ENCODE results near the gene SORCS2. TPM values are rescaled to one million over a fixed set of nuclear protein-coding genes. Genes with fewer than 3 reads are reported as not detected.

Gene SORCS2
- total RNA-seq, 1 experiment from 2014 or later: 0.91 TPM

DNA sequence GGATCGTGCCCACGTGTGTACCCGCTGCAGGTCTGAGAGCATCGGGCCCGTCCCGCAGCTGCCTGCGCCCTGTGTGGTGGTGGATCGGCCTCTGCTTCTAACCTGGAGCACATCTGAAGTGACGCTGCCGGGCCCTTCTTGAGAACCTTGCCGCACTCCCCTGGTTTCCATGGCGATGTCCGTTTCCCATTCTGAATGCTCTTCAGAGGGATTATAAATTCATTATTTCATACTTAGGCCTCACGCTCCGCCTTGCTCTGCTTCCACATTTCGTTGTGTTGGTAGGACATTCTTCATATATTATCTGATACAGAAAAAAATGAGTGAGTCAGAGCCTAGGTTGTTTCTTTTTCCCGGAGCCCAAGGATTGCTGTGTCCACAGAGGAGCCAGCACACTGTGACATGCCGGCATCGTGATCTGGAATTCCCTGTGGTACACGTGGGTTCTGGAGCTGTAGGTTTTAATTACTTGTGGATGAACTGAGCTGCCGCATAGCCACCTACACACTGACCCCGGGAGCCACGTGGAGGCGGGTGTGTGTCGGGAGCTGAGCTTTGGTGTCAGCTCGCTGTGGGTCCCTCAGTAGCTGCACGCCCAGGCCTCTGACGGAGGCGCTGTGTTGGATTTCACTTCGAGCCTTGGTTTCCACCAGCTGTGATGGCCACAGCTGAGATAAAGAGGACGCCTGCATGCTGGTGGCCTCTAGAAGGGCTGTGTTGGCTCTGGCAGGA is 179.0 kb downstream of the SORCS2 start:
- DNase-seq (ENCODE audit: low read depth): peak; percentile 55

DNA sequence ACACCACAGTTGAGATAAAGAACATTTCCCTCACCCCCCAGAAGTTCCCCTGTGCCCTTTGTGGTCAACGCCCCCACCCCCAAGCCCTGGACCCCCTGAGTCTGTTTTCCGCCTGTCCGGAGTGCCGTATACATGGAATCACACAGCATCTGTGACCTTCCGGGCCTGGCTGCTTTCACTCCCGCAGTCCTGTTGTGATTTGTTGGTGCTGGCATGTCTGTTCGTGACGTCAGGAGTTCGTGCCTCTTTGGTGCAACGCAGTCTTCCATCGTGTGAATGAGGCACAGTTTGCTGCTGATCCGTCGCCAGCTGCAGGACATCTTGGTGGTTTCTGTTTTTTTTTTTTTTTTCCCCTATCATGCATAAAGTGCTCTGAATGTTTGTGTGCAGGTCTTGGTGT is 180.3 kb downstream of the SORCS2 start:
- no peak for DNase-seq (ENCODE audit: low read depth)

DNA sequence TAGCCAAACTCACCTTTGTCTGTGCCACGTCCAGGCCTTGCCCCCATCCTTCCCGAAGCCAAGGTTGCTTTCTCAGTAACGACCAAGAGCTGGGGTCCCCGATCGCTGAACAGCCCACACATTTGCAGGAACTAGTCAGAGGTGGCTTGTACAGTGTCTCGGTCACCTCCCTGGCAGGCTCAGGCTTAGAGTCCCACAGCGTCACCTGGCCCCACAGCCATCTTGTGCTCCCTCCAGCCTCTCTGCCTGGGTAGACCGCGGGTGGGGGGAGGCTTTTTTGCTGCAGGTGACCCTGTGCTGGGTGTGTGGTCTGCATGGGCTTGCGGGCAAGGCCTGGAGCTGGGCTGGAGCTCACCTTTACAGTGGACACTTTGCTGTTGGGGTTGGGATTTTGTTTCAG is 182.2 kb downstream of the SORCS2 start:
- no peak for DNase-seq (ENCODE audit: low read depth)

DNA sequence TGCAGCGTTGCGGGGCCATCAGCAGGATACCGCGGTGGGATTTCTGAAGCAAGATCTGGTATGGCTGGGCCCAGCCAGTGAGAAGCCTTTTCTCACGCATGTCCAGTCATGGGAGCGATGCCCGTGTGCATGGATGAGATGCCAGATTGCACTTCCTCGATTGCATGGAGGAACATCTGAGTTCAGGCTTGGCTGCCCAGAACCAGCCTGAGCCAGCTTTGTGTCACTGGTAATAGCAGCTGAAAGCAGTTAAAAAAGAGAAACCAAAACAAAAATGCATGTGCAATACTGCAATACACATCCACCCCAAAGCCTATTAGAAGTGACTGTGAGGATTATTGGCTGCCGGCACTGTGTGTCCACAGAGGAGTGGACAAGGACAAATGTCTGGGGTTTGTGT is 183.1 kb downstream of the SORCS2 start:
- no peak for DNase-seq (ENCODE audit: low read depth)

DNA sequence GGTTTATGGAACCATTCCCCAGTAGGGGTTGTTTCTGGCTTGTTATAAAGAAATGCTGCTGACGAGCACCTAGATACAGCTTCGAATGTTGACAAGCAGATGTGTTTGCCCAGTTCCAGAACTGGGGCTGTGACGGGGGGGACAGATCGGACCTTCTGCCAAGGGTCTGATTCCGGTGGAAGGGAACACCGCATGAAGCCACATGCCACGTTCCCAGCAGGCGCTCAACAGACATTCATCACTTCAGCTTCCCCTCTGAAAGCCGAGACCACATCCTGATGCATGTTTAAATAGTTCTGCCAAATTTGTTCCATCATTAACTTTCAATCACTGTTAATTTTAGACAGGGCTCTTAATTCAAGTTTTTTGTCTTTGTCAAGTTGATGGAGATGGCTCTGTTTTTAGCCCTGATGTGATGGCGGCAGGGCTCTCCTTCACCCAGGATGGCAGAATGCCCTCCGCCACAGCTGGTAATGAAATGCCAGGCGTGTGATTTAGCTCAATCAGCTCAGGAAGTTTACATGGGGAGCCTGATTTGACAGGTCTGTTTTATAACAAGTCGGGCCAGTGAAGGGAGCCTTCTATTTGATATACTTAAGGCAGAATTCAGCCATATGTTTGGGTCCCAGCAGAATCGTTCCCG is 185.0 kb downstream of the SORCS2 start:
- no peak for DNase-seq (ENCODE audit: low read depth)

DNA sequence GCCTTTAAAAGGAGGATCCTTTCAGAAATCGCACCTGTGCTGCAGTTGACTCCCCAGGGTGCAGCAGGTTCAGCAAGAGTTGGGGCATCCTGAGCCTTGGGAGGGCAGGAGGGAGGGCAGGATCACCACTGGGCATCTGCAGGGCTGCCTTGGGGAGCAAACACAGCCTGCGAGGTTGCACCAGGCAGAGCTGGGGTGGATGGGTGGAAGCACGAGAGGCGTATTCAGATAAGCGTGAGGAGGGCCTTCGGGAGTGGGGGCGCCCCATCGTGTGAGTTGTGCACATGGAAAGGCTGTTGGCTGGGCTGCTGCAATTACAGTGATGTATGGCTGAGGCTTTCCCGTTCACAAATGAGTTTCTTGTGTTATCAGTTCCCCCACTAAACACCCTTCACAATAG is 186.8 kb downstream of the SORCS2 start:
- no peak for DNase-seq (ENCODE audit: low read depth)

DNA sequence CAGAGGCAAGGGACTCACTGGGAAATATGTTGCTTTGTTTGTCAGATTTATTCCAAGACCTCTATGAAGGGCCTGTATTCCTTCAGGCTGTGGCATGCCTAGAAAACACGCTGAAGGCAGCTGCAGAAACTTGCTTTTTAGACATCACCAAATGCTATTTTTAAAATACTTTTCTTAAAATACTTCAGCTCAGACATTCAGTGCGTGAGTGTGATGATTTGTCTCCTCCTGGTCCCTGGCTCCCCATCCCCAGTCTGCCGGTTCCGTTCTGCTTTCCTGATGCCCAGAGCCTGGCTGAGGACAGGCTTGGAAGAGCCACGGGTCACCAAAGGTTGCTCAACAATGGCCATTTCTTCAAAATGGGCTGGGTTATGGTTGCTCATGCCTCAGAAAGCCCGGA is 187.4 kb downstream of the SORCS2 start:
- DNase-seq (ENCODE audit: low read depth): no peak

DNA sequence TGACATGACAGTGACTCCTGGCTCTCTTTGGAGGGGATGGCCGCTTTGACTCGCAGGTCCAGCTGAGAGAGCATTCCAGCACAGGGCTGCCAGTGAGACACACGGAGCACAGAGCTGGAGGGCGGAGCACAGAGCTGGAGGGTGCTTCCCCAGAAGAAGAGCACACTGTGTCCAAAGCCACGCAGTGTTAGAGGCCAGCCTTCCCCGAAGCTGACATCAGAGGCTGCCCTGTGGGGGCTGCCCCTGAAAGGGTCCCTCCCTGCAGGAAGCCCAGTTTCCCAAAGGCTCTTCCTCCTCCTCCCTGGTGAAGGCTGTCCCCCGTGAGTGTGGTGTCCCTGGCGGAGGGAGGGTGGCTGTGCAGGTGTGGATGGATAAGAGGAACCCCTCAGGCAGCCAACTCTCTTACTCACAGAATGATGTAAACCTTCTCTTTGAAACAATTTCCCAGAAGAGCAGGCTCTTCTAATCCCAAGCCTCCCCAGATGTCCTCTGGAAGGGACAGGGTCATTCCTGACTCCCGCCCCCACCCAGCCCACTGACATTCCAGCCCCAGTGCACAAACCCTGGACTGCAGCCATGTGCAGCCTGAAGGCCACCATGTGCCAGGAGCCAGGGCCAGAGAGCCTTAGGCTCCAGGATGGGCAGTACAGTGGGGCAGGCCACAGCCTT is 189.0 kb downstream of the SORCS2 start:
- peak; percentile 22 for DNase-seq (ENCODE audit: low read depth)

DNA sequence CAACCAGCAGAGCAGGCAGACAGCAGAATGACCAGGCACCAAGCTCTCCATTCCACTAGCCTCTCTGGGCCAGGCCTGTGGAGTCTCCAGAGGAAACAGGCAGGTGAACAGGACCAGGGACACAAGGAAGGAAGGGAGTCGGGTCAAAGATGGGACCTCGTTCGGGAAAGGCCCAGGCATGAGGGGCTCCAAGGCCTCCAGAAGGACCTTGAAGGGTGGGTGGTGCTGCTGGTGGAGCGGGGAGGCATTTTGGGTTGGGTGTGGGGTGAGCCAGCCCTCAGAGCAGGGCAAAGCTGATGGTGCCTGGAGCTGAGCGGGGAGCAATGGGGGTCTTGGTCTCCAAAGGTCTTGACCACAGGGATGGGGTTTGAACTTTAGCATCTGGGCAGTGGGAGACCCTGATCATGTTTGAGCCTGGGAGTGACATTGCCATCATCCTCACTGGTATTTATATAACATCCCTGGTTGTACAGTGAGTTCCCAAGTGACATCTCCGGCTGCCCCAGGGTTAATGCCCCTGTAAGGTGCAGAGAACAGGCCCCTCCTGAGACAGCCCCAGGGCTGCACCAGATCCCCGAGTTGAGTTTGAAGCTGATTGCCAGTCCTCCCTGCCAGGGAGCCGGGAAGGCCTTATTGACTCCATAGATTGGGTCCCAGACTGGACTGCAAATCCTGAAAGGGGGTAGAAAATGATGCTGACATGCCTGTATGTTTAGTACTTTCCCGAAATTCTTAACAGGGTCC is 189.7 kb downstream of the SORCS2 start:
- DNase-seq (ENCODE audit: low read depth): no peak

DNA sequence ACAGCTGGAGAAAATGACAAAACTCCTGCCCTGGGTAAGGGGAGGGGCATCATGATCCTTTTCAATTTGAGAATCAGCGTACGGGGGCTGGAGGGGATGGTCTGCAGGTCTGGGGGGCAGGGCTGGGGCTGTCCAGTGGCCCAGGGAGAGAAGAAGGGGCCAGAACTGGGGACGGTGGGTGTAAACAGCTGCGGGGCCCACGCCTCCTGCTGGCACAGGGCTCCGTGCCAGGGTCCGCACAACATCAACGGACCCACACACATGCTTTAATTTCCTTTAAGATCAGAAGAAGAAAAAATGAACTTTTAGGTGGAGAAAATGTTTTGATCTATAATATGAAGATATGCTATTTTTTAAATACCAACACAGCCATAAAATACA is 190.3 kb downstream of the SORCS2 start:
- DNase-seq (ENCODE audit: low read depth): no peak

DNA sequence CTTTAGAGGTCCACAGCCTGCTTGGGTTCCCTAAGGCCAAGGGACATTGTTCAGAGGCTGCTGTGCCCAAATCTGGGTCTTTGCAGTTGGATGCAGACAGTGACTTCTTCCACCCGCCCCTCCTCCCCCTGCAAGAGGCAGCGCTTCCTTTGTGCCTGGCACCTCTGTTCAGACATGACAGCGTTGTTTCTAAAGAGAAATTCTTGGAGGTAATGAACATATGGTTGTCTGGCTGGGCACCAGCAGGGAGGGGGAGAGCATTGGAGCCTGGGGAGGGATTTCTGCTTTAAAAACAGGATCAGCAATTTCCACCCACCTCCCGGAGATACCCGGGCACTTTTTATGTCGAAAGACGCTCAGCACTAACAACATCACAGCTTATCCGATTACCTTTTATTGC is 190.9 kb downstream of the SORCS2 start:
- DNase-seq (ENCODE audit: low read depth): no peak

DNA sequence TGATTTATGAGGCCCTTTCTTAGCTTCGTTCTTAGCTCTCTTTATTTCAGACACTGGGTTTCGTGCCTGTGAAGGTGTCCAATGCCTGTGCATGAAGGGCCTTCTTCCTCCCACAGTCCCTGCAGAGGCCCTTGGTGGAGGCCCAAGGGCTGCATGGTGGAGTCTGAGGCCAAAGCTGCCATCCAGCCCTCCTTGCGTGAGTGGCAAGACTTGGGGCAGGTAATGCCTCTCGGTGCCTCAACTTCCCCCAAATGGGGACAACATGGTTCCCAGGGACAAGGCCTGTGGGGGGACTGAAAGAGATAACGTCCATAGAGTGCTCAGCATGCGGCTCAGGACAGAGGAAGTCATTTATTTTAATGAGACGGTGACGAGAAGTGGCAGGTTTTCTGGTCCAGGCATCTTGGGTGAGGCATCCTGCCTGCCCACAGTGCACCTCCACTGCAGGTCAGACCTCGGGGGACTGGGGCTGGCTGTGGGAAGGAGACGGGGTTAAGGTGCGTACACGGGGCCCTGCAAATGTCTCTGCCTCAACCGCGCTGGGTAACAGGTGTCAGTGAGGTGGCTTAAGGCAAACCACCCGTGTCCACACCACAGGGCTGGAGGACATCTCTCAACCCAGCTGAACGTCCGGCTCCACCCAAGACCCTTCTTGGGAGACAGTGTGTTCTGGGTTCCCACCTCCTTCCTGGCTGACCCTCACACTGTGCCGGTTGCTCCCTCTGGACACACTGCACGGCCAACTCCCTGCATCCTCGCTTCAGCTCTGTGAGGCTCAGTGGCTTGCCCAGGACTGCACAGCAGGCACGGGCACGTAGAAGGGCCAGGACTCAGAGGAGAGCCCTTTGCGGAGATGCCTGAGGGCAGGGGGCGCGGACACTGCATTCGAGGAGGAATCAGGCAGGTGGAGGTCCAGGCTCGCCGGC is 191.9 kb downstream of the SORCS2 start:
- no peak for DNase-seq (ENCODE audit: low read depth)

DNA sequence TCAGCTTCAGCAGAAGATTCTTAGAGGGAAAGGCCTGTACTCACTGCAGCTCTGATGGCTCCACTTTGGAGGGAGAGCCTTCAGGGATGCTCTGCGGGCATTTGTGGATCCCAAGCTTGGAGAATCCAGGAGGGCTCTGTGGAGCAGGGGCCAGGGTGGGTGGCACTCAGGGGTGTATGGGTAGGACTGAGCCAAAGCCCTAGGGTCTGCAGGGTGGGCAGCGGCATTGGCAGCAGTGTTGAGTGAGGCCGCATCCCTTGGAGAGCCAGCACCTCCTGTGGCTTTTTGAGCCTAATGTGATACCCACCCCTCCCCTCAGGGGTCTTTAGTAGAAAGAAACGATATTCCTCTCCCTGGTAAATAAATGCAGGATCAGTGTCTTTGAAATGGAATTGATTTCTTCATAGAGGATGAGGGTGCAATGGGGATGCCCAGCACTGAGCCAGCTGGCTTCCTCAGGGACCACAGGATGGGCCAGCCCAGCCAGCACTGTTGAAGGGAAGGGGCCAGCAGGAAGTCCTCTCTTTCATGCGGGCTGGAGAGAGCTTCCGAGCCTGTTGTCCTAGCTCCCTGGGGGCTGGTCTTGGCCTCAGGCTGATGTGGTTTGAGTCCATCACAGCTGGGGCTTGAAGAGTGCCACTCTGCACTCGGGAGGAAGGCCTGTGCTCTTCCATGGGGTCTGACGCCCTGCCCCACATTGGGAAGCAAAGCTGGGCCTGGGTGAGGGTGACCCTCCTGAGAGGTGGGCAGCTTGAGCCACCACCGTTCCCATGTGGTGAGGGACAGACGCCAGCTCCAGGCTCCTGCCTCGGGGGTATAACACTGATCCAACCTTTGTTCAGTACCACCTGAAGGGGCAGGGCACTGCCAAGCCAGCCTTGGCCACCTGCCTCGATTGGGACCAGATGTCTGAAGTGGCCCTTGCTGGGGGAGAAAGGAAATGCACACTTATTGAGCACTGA is 192.9 kb downstream of the SORCS2 start:
- DNase-seq (ENCODE audit: low read depth): no peak

DNA sequence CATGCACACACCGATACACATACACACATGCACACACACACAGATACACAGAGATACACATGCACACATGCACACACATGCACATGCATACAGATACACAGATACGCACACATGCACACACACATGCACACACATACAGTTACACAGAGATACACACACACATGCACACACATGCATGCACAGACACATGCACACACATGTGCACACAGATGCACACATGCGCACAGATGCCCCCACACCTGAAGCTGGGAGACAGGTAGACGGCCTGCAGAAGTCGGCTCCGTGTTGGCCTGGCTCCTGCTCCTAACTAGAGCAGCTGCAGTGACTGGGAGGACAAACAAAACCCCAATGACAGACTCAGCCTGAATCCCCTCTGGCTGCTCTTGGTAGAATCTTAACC is 195.6 kb downstream of the SORCS2 start:
- DNase-seq (ENCODE audit: low read depth): no peak

DNA sequence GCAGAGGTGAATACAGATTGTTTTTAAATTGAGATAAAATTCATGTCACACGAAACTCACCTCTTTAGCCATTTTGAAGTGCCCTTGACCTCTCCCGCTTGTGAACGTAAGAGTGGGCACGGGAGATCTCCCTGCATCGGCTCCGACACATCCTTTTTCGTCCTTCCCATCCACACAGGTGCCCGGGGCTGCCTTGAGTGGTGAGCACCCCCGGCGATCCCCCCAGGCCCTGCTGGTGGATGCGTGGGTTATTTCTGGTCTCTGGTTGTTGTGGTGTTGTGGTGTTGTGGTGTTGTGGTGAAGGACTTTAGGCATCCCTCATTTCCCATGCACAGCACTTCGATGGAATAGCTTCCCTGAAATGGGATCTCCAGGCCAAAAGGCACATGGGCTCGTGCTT is 196.3 kb downstream of the SORCS2 start:
- DNase-seq (ENCODE audit: low read depth): no peak

DNA sequence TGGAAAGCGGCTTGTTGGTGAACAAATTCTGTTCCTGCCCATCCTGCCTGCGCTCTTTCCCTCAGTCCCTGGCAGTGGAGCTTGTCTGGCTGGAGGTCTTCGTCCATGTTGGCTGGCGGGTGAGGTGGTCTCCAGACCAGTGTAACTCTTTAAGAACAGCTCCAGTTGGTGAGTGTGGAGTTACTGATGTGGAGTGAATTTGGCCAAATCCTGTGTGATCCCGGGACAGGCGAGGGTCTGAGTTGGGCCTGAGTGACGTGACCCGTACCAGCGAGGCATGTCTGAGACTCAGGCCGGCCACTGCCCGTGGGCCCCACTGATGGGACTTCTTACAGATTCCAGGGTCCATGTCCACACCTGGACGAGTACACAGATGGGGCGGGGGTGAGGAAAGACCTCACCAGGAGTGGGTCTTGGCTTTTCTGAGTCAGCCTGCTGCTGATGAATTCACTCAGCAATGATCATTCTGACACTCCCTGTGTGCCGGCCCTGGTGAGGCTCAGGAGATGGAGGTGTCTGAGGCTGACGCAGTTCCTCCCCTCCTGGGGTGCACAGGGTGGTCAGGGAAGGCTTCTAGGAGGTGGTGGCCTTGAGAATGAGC is 196.9 kb downstream of the SORCS2 start:
- DNase-seq (ENCODE audit: low read depth): no peak

DNA sequence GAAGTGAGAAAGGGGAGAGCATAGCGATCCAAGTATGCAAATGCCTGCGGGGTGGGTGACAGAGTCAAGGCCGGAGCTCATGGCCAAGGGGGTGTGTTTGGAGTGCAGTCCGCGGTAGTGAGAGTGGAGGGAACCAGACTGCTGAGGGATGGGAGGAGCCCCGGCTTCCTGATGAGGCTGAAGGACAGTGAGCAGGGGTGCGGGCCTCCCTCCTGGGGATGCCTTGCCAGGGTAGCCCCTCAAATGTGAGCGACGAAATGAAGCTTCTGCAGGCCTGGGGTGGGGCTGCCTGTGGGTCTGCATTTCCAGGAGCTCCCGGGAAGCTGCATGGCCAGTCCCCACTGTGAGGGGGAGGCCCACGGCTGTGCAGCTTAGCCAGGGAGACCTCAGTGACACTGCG is 197.4 kb downstream of the SORCS2 start:
- no peak for DNase-seq (ENCODE audit: low read depth)

DNA sequence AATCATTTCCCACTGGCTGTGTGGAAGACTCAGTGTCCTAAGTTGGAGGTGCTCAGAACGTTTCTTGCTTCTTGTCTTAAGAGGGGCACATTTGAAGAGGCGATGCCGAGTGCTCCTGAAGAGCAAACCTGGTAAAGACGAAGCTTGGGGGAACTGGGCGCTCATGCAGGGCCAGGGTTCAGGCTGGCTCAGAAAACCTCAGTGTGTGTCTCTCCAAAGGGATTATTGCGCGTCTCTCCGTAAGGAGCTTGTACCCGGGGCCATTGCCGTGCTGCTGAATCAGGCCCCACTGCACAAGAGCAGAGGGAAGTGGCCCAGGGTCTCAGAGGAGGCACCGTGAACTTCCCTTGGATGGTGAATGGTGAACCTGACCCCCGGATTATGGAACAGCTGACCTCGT is 198.0 kb downstream of the SORCS2 start:
- no peak for DNase-seq (ENCODE audit: low read depth)

DNA sequence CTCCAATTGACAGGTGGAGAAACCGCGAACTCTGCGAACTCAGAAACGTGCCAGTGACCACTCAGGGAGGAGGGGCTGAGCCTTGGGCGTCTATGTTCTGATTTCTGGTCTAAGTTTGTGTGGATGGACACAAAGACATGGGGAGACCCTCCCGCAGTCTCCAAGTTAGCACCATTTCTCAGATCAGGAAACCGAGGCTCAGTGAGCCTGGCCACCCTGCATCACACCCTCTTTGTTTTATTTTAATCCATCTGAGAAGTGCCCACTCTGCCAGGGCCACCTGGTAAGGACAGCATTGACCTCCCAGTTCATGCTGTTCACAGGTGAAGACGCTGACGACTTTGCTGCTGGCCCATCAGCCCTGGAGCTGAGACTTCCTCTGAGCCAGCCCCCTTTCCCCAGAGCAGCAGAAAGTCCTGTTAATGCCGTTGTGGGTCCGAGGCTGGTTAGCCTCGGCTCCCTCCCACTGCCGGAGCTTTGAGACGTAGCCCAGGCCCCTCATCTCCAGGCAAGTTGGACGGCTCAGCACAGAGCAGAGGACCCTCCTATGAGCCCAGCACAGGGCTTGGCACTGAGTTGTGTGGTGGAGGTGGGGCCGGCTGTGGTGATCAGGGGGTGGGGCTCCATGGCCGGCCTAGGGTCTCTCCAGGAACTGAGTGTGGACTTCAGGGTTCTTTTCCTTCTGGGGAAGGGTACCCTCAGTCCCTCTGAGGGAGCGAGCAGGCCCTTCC is 198.7 kb downstream of the SORCS2 start:
- no peak for DNase-seq (ENCODE audit: low read depth)
